Measurements from ENCODE around the gene GUCA1A. TPM values are rescaled to one million over a fixed set of nuclear protein-coding genes. Genes with fewer than 3 reads are reported as not detected.

GUCA1A gene
- total RNA-seq, 2 experiments from 2014 or later = 0.20 TPM; not detected in 1

- H3K4me1 Mint-ChIP-seq (ENCODE audit: low read depth) = peaks cover 2% of the 10 kb centered on the region
- no peaks in the 10 kb centered on the region for H3K27me3 Mint-ChIP-seq
- intact Hi-C loops (cut with micrococcal nuclease) = no loop called here
- ATAC-seq = no peak
- H3K9me3 Mint-ChIP-seq = no peaks in the 10 kb centered on the region
- H3K4me3 Mint-ChIP-seq = no peak overlapping the region
- CTCF ChIA-PET = interaction anchor here (1.4 to 2.7 kb wide), 2 partner anchors 10 to 354 kb away, joined by 4 to 9 read pairs; no protein-coding TSS in a partner anchor
- no peak for TF ChIP-seq CTCF (IDR thresholded peaks at IDR 0.05)
- H3K27ac Mint-ChIP-seq = no peak overlapping the region
- H3K36me3 Mint-ChIP-seq (ENCODE audit: low read depth) = no peaks in the 10 kb centered on the region
- DNase-seq = no peak
- POLR2A ChIA-PET = interaction anchor here (1.1 to 2.0 kb wide), 2 partner anchors 8 to 89 kb away, joined by 3 to 4 read pairs; no protein-coding TSS in a partner anchor
Measured at GRCh38 chr6:42193491-42193894, 20.3 kb downstream of the GUCA1A start.

- ATAC-seq (no peak), DNase-seq (no peak)
- no peak overlapping the region for H3K27ac Mint-ChIP-seq
- H3K27me3 Mint-ChIP-seq = no peaks in the 10 kb centered on the region
- H3K4me1 Mint-ChIP-seq (ENCODE audit: low read depth) = peaks cover 2% of the 10 kb centered on the region
- CTCF ChIA-PET = interaction anchor here (1.0 to 2.7 kb wide), 4 partner anchors 9 to 353 kb away, joined by 3 to 9 read pairs (median 4); no protein-coding TSS in a partner anchor
- POLR2A ChIA-PET = interaction anchor here (1.1 to 2.0 kb wide), 2 partner anchors 8 to 89 kb away, joined by 3 to 4 read pairs; no protein-coding TSS in a partner anchor
- H3K36me3 Mint-ChIP-seq (ENCODE audit: low read depth) = no peaks in the 10 kb centered on the region
- no peak overlapping the region for H3K4me3 Mint-ChIP-seq
- no peak for TF ChIP-seq CTCF (IDR thresholded peaks at IDR 0.05)
- no peaks in the 10 kb centered on the region for H3K9me3 Mint-ChIP-seq
- intact Hi-C loops (cut with micrococcal nuclease) = no loop called here
Measured at GRCh38 chr6:42194056-42194455, 20.9 kb downstream of the GUCA1A start.

- intact Hi-C loops (cut with micrococcal nuclease) = no loop called here
- no peak overlapping the region for H3K4me3 Mint-ChIP-seq
- ATAC-seq (no peak), DNase-seq (no peak)
- ChIA-PET CTCF (interaction anchor here (0.9 to 2.7 kb wide), 3 partner anchors 59 to 352 kb away, joined by 3 to 9 read pairs (median 4); no protein-coding TSS in a partner anchor), POLR2A (no interaction called here)
- H3K4me1 Mint-ChIP-seq (ENCODE audit: low read depth) = peaks cover 5% of the 10 kb centered on the region
- no peak for TF ChIP-seq CTCF (IDR thresholded peaks at IDR 0.05)
- peaks cover 10% of the 10 kb centered on the region for H3K36me3 Mint-ChIP-seq (ENCODE audit: low read depth)
- H3K9me3 Mint-ChIP-seq = no peaks in the 10 kb centered on the region
- H3K27me3 Mint-ChIP-seq = no peaks in the 10 kb centered on the region
- H3K27ac Mint-ChIP-seq = no peak overlapping the region
Measured at GRCh38 chr6:42195415-42195814, 22.3 kb downstream of the GUCA1A start.

- intact Hi-C loops (cut with micrococcal nuclease) = no loop called here
- H3K27ac Mint-ChIP-seq = no peak overlapping the region
- no peak for TF ChIP-seq CTCF (IDR thresholded peaks at IDR 0.05)
- POLR2A ChIA-PET = no interaction called here
- no peaks in the 10 kb centered on the region for H3K27me3 Mint-ChIP-seq
- peaks cover 5% of the 10 kb centered on the region for H3K4me1 Mint-ChIP-seq (ENCODE audit: low read depth)
- H3K4me3 Mint-ChIP-seq = no peak overlapping the region
- CTCF ChIA-PET = no interaction called here
- no peaks in the 10 kb centered on the region for H3K9me3 Mint-ChIP-seq
- DNase-seq = peak; percentile 20
- peak; percentile 61 for ATAC-seq
- H3K36me3 Mint-ChIP-seq (ENCODE audit: low read depth) = peaks cover 13% of the 10 kb centered on the region
Measured at GRCh38 chr6:42197555-42198362, 24.6 kb downstream of the GUCA1A start.

Measured in activated CD8-positive, alpha-beta T cell treated with anti-CD3 and anti-CD28 coated beads for 36 hours (primary cell).